Gastroesophageal sphincter (tissue), 3 donors: ENCODE measurements around the gene ULK2.

ENCODE experiments used
- CTCF ChIP-seq, 4 experiments: fragments of 200-600 bp in 2 of 4; fragments of 450-650 bp in 2 of 4; sonication (generic) in 1 of 4; IDR thresholded peaks; one replicate each; pipeline ENCODE4 v1.5.1; 2017 to 2019; ENCODE audit warnings: antibody characterized with exemption in 4 of 4, mild to moderate bottlenecking in 2 of 4, moderate library complexity in 2 of 4
- POLR2A ChIP-seq, 2 donors: fragments of 450-650 bp; IDR thresholded peaks; one replicate each; pipeline ENCODE4 v1.6.1; 2017; ENCODE audit warnings: antibody characterized with exemption in 2 of 2, mild to moderate bottlenecking in 2 of 2, moderate library complexity in 1 of 2
- POLR2AphosphoS5 ChIP-seq: sonication (generic); formaldehyde crosslinking; IDR thresholded peaks from one replicate; pipeline ENCODE4 v1.6.1; 2017; ENCODE audit warnings: antibody characterized with exemption

GRCh38 chr17:19787733-19788357, 79.9 kb downstream of the ULK2 start:
- TF ChIP-seq CTCF (IDR thresholded peaks at IDR 0.05) = no peak
- no peak for TF ChIP-seq POLR2AphosphoS5
- no peak for TF ChIP-seq POLR2A (IDR thresholded peaks at IDR 0.05)
